ENCODE data around the gene EFCAB12. TPM values are rescaled to one million over a fixed set of nuclear protein-coding genes. Genes with fewer than 3 reads are reported as not detected.
"Not testable (repeated sequence)": the region's sequence is repeated elsewhere in the genome, so short reads cannot be mapped to it uniquely, and the experiment has no call there.

Gene EFCAB12
- total and polyA plus RNA-seq, 9 donors, result 0.53 to 8.4 (median 1.6) TPM

GRCh38 chr3:129389572-129389937 is 38.9 kb downstream of the EFCAB12 start:
- Histone ChIP-seq H3K9me3 (no peaks in the 10 kb centered on the region), H3K27me3 (no peaks in the 10 kb centered on the region), H3K4me1 (ENCODE audit: insufficient read depth) (no peaks in the 10 kb centered on the region), H3K36me3 (no peaks in the 10 kb centered on the region), H3K27ac (peak overlapping the region in 1 of 2 donors; percentile 38), H3K4me3 (no peak overlapping the region)
- TF ChIP-seq EP300 (IDR thresholded peaks at IDR 0.05) (no peak), POLR2A (IDR thresholded peaks at IDR 0.05) (no peak), CTCF (IDR thresholded peaks at IDR 0.05) (no peak)
- intact Hi-C loops (cut with DNase I), result loop anchor here in 1 of 4 donors (10.0 kb wide), 1 partner anchor 245 kb away; no protein-coding TSS in a partner anchor
- WGBS, 3 donors, result 49 to 65% (median 58%) methylated on average over 3 of the region's 3 CpGs
- no peak for DNase-seq

- H3K27ac ChIP-seq, result peak overlapping the region in 1 of 2 donors; percentile 38
- not testable (repeated sequence) for DNase-seq; H3K9me3 ChIP-seq; H3K27me3 ChIP-seq; H3K36me3 ChIP-seq; H3K4me3 ChIP-seq; H3K4me1 ChIP-seq (ENCODE audit: insufficient read depth)
- intact Hi-C loops (cut with DNase I), result loop anchor here in 1 of 4 donors (10.0 kb wide), 1 partner anchor 246 kb away; no protein-coding TSS in a partner anchor
- WGBS, 3 donors, result 37 to 39% (median 38%) methylated on average over 8 of the region's 8 CpGs
These were observed 39.5 kb downstream of the EFCAB12 start for GRCh38 chr3:129388791-129389571.

GRCh38 chr3:129387487-129387886 is 40.9 kb downstream of the EFCAB12 start:
- Histone ChIP-seq H3K9me3 (no peaks in the 10 kb centered on the region), H3K36me3 (no peaks in the 10 kb centered on the region), H3K27me3 (no peaks in the 10 kb centered on the region), H3K27ac (peak overlapping the region in 1 of 2 donors; percentile 38), H3K4me1 (ENCODE audit: insufficient read depth) (no peaks in the 10 kb centered on the region), H3K4me3 (no peak overlapping the region)
- WGBS, 3 donors, result 90 to 91% (median 90%) methylated on average over 5 of the region's 5 CpGs
- intact Hi-C loops (cut with DNase I), result loop anchor here in 1 of 4 donors (10.0 kb wide), 1 partner anchor 247 kb away; no protein-coding TSS in a partner anchor
- no peak for DNase-seq
- TF ChIP-seq EP300 (IDR thresholded peaks at IDR 0.05), result no peak

- no peaks in the 10 kb centered on the region for H3K27me3 ChIP-seq
- no peaks in the 10 kb centered on the region for H3K4me1 ChIP-seq (ENCODE audit: insufficient read depth)
- 91 to 96% (median 93%) methylated on average over 10 of the region's 10 CpGs for WGBS, 3 donors
- no peak overlapping the region for H3K4me3 ChIP-seq
- no peak for DNase-seq
- H3K27ac ChIP-seq, result no peak overlapping the region
- no peaks in the 10 kb centered on the region for H3K36me3 ChIP-seq
- H3K9me3 ChIP-seq, result no peaks in the 10 kb centered on the region
- TF ChIP-seq CTCF (IDR thresholded peaks at IDR 0.05), result no peak
- no peak for TF ChIP-seq EP300 (IDR thresholded peaks at IDR 0.05)
- no peak for TF ChIP-seq POLR2A (IDR thresholded peaks at IDR 0.05)
- intact Hi-C loops (cut with DNase I), result loop anchor here in 1 of 4 donors (10.0 kb wide), 1 partner anchor 248 kb away; no protein-coding TSS in a partner anchor
These were observed 41.5 kb downstream of the EFCAB12 start for GRCh38 chr3:129386984-129387383.

- not testable (repeated sequence) for H3K27ac ChIP-seq; H3K4me1 ChIP-seq (ENCODE audit: insufficient read depth); DNase-seq; H3K36me3 ChIP-seq; H3K4me3 ChIP-seq; H3K27me3 ChIP-seq; H3K9me3 ChIP-seq
- intact Hi-C loops (cut with DNase I), result loop anchor here in 1 of 4 donors (10.0 kb wide), 1 partner anchor 249 kb away; no protein-coding TSS in a partner anchor
- WGBS, 3 donors, result 66 to 77% (median 76%) methylated on average over 8 of the region's 8 CpGs
These were observed 42.9 kb downstream of the EFCAB12 start for GRCh38 chr3:129385507-129385906.
